ENCODE data around the gene ZNF175.

ZNF175 gene

GRCh38 chr19:51640386-51640785 is 69.3 kb downstream of the ZNF175 start:
- Histone ChIP-seq H3K27ac (replicated peaks) (no peak overlapping the region), H3K4me3 (replicated peaks; ENCODE audit: insufficient read depth, low read length) (no peak overlapping the region), H3K27me3 (ENCODE audit: insufficient read depth, poor library complexity, severe bottlenecking) (no peaks in the 10 kb centered on the region)
- TF ChIP-seq GABPA (IDR thresholded peaks at IDR 0.05; ENCODE audit: low read depth) (no peak), POLR2AphosphoS5 (IDR thresholded peaks at IDR 0.05; ENCODE audit: low read depth) (no peak), SPI1 (IDR thresholded peaks at IDR 0.05; ENCODE audit: borderline replicate concordance, low read depth) (no peak)
- TF ChIP-seq, protein P1, sequence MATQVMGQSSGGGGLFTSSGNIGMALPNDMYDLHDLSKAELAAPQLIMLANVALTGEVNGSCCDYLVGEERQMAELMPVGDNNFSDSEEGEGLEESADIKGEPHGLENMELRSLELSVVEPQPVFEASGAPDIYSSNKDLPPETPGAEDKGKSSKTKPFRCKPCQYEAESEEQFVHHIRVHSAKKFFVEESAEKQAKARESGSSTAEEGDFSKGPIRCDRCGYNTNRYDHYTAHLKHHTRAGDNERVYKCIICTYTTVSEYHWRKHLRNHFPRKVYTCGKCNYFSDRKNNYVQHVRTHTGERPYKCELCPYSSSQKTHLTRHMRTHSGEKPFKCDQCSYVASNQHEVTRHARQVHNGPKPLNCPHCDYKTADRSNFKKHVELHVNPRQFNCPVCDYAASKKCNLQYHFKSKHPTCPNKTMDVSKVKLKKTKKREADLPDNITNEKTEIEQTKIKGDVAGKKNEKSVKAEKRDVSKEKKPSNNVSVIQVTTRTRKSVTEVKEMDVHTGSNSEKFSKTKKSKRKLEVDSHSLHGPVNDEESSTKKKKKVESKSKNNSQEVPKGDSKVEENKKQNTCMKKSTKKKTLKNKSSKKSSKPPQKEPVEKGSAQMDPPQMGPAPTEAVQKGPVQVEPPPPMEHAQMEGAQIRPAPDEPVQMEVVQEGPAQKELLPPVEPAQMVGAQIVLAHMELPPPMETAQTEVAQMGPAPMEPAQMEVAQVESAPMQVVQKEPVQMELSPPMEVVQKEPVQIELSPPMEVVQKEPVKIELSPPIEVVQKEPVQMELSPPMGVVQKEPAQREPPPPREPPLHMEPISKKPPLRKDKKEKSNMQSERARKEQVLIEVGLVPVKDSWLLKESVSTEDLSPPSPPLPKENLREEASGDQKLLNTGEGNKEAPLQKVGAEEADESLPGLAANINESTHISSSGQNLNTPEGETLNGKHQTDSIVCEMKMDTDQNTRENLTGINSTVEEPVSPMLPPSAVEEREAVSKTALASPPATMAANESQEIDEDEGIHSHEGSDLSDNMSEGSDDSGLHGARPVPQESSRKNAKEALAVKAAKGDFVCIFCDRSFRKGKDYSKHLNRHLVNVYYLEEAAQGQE (IDR thresholded peaks at IDR 0.05; ENCODE audit: insufficient replicate concordance, low read depth), result no peak
- TF ChIP-seq, protein P2, sequence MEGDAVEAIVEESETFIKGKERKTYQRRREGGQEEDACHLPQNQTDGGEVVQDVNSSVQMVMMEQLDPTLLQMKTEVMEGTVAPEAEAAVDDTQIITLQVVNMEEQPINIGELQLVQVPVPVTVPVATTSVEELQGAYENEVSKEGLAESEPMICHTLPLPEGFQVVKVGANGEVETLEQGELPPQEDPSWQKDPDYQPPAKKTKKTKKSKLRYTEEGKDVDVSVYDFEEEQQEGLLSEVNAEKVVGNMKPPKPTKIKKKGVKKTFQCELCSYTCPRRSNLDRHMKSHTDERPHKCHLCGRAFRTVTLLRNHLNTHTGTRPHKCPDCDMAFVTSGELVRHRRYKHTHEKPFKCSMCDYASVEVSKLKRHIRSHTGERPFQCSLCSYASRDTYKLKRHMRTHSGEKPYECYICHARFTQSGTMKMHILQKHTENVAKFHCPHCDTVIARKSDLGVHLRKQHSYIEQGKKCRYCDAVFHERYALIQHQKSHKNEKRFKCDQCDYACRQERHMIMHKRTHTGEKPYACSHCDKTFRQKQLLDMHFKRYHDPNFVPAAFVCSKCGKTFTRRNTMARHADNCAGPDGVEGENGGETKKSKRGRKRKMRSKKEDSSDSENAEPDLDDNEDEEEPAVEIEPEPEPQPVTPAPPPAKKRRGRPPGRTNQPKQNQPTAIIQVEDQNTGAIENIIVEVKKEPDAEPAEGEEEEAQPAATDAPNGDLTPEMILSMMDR (IDR thresholded peaks at IDR 0.05; ENCODE audit: insufficient read depth, low read length), result no peak
- no peak for DNase-seq (ENCODE audit: low read depth in 1 of 2, low spot score in 1 of 2)

DNA sequence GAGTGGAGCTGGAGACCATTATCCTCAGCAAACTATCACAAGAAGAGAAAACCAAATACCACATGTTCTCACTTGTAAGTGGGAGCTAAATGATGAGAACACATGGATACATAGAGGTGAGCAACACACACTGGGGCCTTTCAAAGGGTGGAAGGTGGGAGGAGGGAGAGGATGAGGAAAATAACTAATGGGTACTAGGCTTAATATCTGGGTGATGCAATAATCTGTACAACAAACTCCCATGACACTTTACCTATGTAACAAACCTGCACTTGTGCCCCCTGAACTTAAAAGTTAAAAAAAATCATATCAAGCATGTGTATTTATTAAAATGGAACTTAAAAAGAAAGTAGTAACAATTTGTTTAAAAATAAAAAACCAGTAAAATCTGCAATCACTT is 70.6 kb downstream of the ZNF175 start:
- Histone ChIP-seq H3K27ac (replicated peaks) (no peak overlapping the region), H3K27me3 (ENCODE audit: insufficient read depth, poor library complexity, severe bottlenecking) (no peaks in the 10 kb centered on the region), H3K4me3 (replicated peaks; ENCODE audit: insufficient read depth, low read length) (no peak overlapping the region)
- TF ChIP-seq POLR2AphosphoS5 (IDR thresholded peaks at IDR 0.05; ENCODE audit: low read depth) (no peak), SPI1 (IDR thresholded peaks at IDR 0.05; ENCODE audit: borderline replicate concordance, low read depth) (no peak), GABPA (IDR thresholded peaks at IDR 0.05; ENCODE audit: low read depth) (no peak)
- TF ChIP-seq, protein P1 (IDR thresholded peaks at IDR 0.05; ENCODE audit: insufficient replicate concordance, low read depth), result no peak
- TF ChIP-seq, protein P2 (IDR thresholded peaks at IDR 0.05; ENCODE audit: insufficient read depth, low read length), result no peak
- no peak for DNase-seq (ENCODE audit: low read depth in 1 of 2, low spot score in 1 of 2)
